Trophoblast cell (in vitro differentiated cells and primary cell): ENCODE measurements around the gene SLC6A19.

Source experiments
- DNase-seq, 2 donors: peaks; one replicate each; pipeline ENCODE4 v3.0.0-alpha.2; 2016
- H2AFZ ChIP-seq: 2 replicates; pipeline ENCODE4 v1.6.1; 2013; ENCODE audit warnings: low read length, moderate library complexity, mild to moderate bottlenecking; ENCODE audit not compliant: insufficient read depth, poor library complexity
- H2AK5ac ChIP-seq: 2 replicates; pipeline ENCODE4 v1.6.1; 2013; ENCODE audit warnings: mild to moderate bottlenecking, low read length
- H2BK120ac ChIP-seq: 2 replicates; pipeline ENCODE4 v1.6.1; 2013; ENCODE audit warnings: low read length, mild to moderate bottlenecking, moderate library complexity; ENCODE audit not compliant: insufficient read depth, poor library complexity
- H2BK12ac ChIP-seq: 2 replicates; pipeline ENCODE4 v1.6.1; 2013; ENCODE audit warnings: mild to moderate bottlenecking, low read length, moderate library complexity
- H2BK5ac ChIP-seq: 2 replicates; pipeline ENCODE4 v1.6.1; 2013; ENCODE audit warnings: low read length, low read depth, moderate library complexity, mild to moderate bottlenecking; ENCODE audit not compliant: poor library complexity
- H3K14ac ChIP-seq: 2 replicates; pipeline ENCODE4 v1.6.1; 2013; ENCODE audit warnings: mild to moderate bottlenecking, low read length
- H3K18ac ChIP-seq: 2 replicates; pipeline ENCODE4 v1.6.1; 2013; ENCODE audit warnings: mild to moderate bottlenecking, low read length
- H3K23ac ChIP-seq: 2 replicates; pipeline ENCODE4 v1.6.1; 2013; ENCODE audit warnings: low read length
- H3K27ac ChIP-seq: 2 replicates; pipeline ENCODE4 v1.5.1; 2013; ENCODE audit warnings: low read depth, mild to moderate bottlenecking, inconsistent platforms, low read length, moderate library complexity
- H3K27me3 ChIP-seq: 2 replicates; pipeline ENCODE4 v1.6.1; 2013; ENCODE audit warnings: inconsistent platforms, mild to moderate bottlenecking, low read length, moderate library complexity; ENCODE audit not compliant: insufficient read depth
- H3K36me3 ChIP-seq, 2 experiments: 1 replicate in 1 of 2; 2 replicates in 1 of 2; pipeline ENCODE4 v1.6.1; 2013; ENCODE audit warnings: low read length in 2 of 2, mild to moderate bottlenecking in 2 of 2, moderate library complexity in 1 of 2; ENCODE audit not compliant: insufficient read depth in 2 of 2, control insufficient read depth in 1 of 2
- H3K4ac ChIP-seq: 2 replicates; pipeline ENCODE4 v1.6.1; 2013; ENCODE audit warnings: low read depth, mild to moderate bottlenecking, low read length, moderate library complexity
- H3K4me1 ChIP-seq, 2 experiments: 1 replicate in 1 of 2; 2 replicates in 1 of 2; pipeline ENCODE4 v1.6.1; 2013; ENCODE audit warnings: low read length in 2 of 2, mild to moderate bottlenecking in 2 of 2, moderate library complexity in 1 of 2; ENCODE audit not compliant: insufficient read depth in 2 of 2, control insufficient read depth in 1 of 2
- H3K4me2 ChIP-seq: 2 replicates; pipeline ENCODE4 v1.6.1; 2013; ENCODE audit warnings: inconsistent platforms, mild to moderate bottlenecking, low read length, moderate library complexity
- H3K4me3 ChIP-seq: 2 replicates; pipeline ENCODE4 v1.5.1; 2013; ENCODE audit warnings: mild to moderate bottlenecking, low read depth, low read length, inconsistent platforms
- H3K79me1 ChIP-seq: one replicate; pipeline ENCODE4 v1.6.1; 2013; ENCODE audit warnings: low read length
- H3K79me2 ChIP-seq: 2 replicates; pipeline ENCODE4 v1.6.1; 2013; ENCODE audit warnings: low read length, mild to moderate bottlenecking; ENCODE audit not compliant: control insufficient read depth, insufficient read depth, poor library complexity
- H3K9ac ChIP-seq: 2 replicates; pipeline ENCODE4 v1.6.1; 2013; ENCODE audit warnings: mild to moderate bottlenecking, low read length
- H3K9me3 ChIP-seq: 2 replicates; pipeline ENCODE4 v1.6.1; 2013; ENCODE audit warnings: low read depth, mild to moderate bottlenecking, control low read depth, inconsistent platforms, low read length; ENCODE audit not compliant: insufficient read depth
- H4K12ac ChIP-seq: 2 replicates; pipeline ENCODE4 v1.6.1; 2013; ENCODE audit warnings: low read depth, mild to moderate bottlenecking, low read length, moderate library complexity
- H4K8ac ChIP-seq: 2 replicates; pipeline ENCODE4 v1.6.1; 2013; ENCODE audit warnings: low read depth, mild to moderate bottlenecking, low read length, moderate library complexity
- H4K91ac ChIP-seq: one replicate; pipeline ENCODE4 v1.6.1; 2013; ENCODE audit warnings: low read depth, mild to moderate bottlenecking, low read length, moderate library complexity
- WGBS: extraction: QIAGEN DNeasy Blood & Tissue Kit; methylation state at CpG from one replicate; pipeline ENCODE4 v1.1.7; 2013; ENCODE audit warnings: missing lambda C conversion rate; ENCODE audit not compliant: insufficient read length, insufficient coverage; ENCODE audit errors: extremely low coverage; 5-methylcytosine and 5-hydroxymethylcytosine counted together

Gene SLC6A19

GRCh38 chr5:1217596-1218206 lies 16.3 kb downstream of the SLC6A19 start:
- H3K79me1 ChIP-seq, result no peaks in the 10 kb centered on the region
- DNase-seq, result no peak
- H3K9me3 ChIP-seq, result peaks cover 23% of the 10 kb centered on the region
- H3K4me1 ChIP-seq, result no peaks in the 10 kb centered on the region
- H2BK5ac ChIP-seq, result no peak overlapping the region
- H2BK12ac ChIP-seq, result no peak overlapping the region
- no peak overlapping the region for H2AK5ac ChIP-seq
- H3K36me3 ChIP-seq, result no peaks in the 10 kb centered on the region
- H3K23ac ChIP-seq, result no peak overlapping the region
- no peak overlapping the region for H3K4me2 ChIP-seq
- H4K12ac ChIP-seq, result no peak overlapping the region
- no peak overlapping the region for H4K8ac ChIP-seq
- H3K27me3 ChIP-seq, result no peaks in the 10 kb centered on the region
- no peak overlapping the region for H4K91ac ChIP-seq
- H2AFZ ChIP-seq, result no peak overlapping the region
- H2BK120ac ChIP-seq, result no peak overlapping the region
- no peak overlapping the region for H3K4me3 ChIP-seq
- no peak overlapping the region for H3K18ac ChIP-seq
- H3K14ac ChIP-seq, result no peak overlapping the region
- H3K9ac ChIP-seq, result no peak overlapping the region
- no CpG with 5 or more reads among the region's 24 CpGs for WGBS
- H3K27ac ChIP-seq, result no peak overlapping the region
- H3K79me2 ChIP-seq, result no peaks in the 10 kb centered on the region
- no peak overlapping the region for H3K4ac ChIP-seq

- Histone ChIP-seq H3K18ac (no peak overlapping the region), H3K4me3 (no peak overlapping the region), H3K79me2 (no peaks in the 10 kb centered on the region), H3K4ac (no peak overlapping the region), H3K79me1 (no peaks in the 10 kb centered on the region), H2BK5ac (no peak overlapping the region), H3K36me3 (no peaks in the 10 kb centered on the region), H2AFZ (no peak overlapping the region), H2BK120ac (no peak overlapping the region), H3K23ac (no peak overlapping the region), H2AK5ac (no peak overlapping the region), H4K12ac (no peak overlapping the region), H4K91ac (no peak overlapping the region), H4K8ac (no peak overlapping the region), H3K27me3 (no peaks in the 10 kb centered on the region), H3K9me3 (peaks cover 23% of the 10 kb centered on the region), H3K27ac (no peak overlapping the region), H3K14ac (no peak overlapping the region), H3K4me2 (no peak overlapping the region), H3K9ac (no peak overlapping the region), H2BK12ac (no peak overlapping the region), H3K4me1 (no peaks in the 10 kb centered on the region)
- WGBS, result no CpG with 5 or more reads among the region's 38 CpGs
- no peak for DNase-seq
These were observed 17.1 kb downstream of the SLC6A19 start for GRCh38 chr5:1218351-1219080.

- H3K27me3 ChIP-seq, result no peaks in the 10 kb centered on the region
- no peak overlapping the region for H3K4ac ChIP-seq
- H3K4me2 ChIP-seq, result no peak overlapping the region
- no peak overlapping the region for H3K18ac ChIP-seq
- no peak for DNase-seq
- no peaks in the 10 kb centered on the region for H3K36me3 ChIP-seq
- no peak overlapping the region for H4K91ac ChIP-seq
- H2BK120ac ChIP-seq, result no peak overlapping the region
- no peak overlapping the region for H4K8ac ChIP-seq
- H3K9ac ChIP-seq, result no peak overlapping the region
- no peak overlapping the region for H4K12ac ChIP-seq
- no peak overlapping the region for H3K27ac ChIP-seq
- H3K79me2 ChIP-seq, result no peaks in the 10 kb centered on the region
- no peaks in the 10 kb centered on the region for H3K4me1 ChIP-seq
- H2AFZ ChIP-seq, result no peak overlapping the region
- H3K9me3 ChIP-seq, result peaks cover 25% of the 10 kb centered on the region
- no peak overlapping the region for H3K23ac ChIP-seq
- no peak overlapping the region for H3K14ac ChIP-seq
- no peak overlapping the region for H2AK5ac ChIP-seq
- no peak overlapping the region for H2BK5ac ChIP-seq
- no peak overlapping the region for H2BK12ac ChIP-seq
- WGBS, result no CpG with 5 or more reads among the region's 38 CpGs
- H3K79me1 ChIP-seq, result no peaks in the 10 kb centered on the region
- H3K4me3 ChIP-seq, result no peak overlapping the region
These were observed 17.8 kb downstream of the SLC6A19 start for GRCh38 chr5:1219098-1219767.

GRCh38 chr5:1219768-1220100 lies 18.3 kb downstream of the SLC6A19 start:
- DNase-seq, result no peak
- no CpG with 5 or more reads among the region's 11 CpGs for WGBS

More at GRCh38 chr5:1219768-1220100, 18.3 kb downstream of the SLC6A19 start:
- no peak overlapping the region for H4K91ac ChIP-seq
- no peaks in the 10 kb centered on the region for H3K79me2 ChIP-seq
- H4K12ac ChIP-seq, result no peak overlapping the region
- no peaks in the 10 kb centered on the region for H3K4me1 ChIP-seq
- H3K4me2 ChIP-seq, result no peak overlapping the region
- H2BK120ac ChIP-seq, result no peak overlapping the region
- H3K23ac ChIP-seq, result no peak overlapping the region
- no peaks in the 10 kb centered on the region for H3K36me3 ChIP-seq
- H4K8ac ChIP-seq, result no peak overlapping the region
- no peak overlapping the region for H2AK5ac ChIP-seq
- H3K4ac ChIP-seq, result no peak overlapping the region
- H3K79me1 ChIP-seq, result no peaks in the 10 kb centered on the region
- no peak overlapping the region for H3K27ac ChIP-seq
- H3K27me3 ChIP-seq, result no peaks in the 10 kb centered on the region
- no peak overlapping the region for H3K18ac ChIP-seq
- no peak overlapping the region for H3K4me3 ChIP-seq
- no peak overlapping the region for H2BK12ac ChIP-seq
- H2AFZ ChIP-seq, result no peak overlapping the region
- H3K9me3 ChIP-seq, result peaks cover 25% of the 10 kb centered on the region
- H2BK5ac ChIP-seq, result no peak overlapping the region
- H3K14ac ChIP-seq, result no peak overlapping the region
- no peak overlapping the region for H3K9ac ChIP-seq
